ENCODE data around the gene GPC6.

Gene GPC6

DNA sequence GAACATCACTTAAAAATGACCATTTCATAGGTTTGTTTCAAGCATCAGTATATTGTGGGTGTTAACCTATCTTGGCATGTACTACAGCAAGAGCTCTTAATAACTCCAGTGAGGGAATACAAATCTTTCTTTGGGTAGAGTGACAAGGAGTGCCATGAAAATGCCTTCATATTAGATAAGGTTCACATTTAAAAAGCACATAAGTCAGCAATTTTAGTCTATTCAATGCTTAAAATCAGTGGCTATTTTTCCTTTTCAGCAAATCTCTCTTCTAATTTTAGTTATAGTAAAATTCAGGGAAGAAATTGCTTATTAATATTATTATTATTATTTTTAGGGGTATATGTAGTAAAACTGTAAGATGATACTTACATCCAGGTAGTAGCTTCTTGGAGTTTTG lies 291.1 kb downstream of the GPC6 start:
- DNase-seq: no peak

DNA sequence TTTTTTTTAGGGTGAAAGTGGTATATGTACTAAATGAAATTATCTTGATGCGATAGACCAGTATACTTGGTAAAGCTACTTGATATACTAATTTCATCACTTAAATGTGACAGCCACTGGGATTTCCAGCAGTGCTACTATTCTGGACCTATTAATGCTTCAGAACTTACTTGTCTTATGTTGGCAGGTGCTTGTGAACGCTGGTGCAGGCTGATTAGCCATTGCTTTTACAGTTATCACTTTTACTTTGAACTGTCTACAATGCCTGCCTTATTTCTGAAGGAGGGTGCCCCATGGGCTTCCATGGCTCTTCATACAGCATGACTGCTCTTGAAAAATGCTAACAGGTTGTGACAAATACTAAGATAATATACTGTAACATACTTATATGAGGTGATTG lies 294.7 kb downstream of the GPC6 start:
- DNase-seq: no peak

DNA sequence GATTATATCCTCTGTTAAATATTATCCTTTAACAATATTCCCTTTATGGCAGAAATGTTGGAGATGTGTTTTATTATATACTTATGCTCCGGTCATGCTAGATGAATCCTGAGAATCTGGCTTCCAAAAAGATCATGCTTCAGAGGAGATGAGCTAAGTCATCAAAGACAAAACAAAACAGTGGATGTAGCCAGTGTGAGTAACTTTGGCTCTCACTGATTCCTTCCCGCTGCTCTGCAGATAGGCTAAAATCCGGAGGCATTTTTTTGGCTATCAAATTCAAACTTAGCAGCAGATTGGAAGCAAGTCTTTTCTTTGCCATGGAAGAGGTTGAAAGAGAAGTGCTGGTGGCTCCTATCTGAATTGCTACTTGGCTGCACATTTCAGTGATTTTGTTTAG lies 295.9 kb downstream of the GPC6 start:
- DNase-seq: no peak

DNA sequence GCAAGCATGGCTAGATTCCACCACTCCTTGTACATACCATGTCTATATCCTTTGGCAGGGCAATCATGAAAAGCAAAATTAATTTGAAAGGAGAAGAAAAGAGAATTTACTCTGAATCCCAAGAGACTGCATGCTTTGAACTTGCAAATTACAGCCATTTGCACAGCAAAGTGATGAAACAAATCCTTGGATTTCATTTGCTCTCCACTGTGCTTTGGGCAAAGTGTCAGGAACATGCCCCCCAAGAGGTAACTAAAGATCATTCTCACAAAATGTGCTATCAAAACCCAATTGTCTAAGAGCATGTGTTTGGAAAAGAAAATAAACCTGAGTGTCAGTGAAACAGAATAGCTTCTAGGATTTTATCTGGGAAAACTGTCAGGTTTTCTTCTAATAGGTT lies 298.5 kb downstream of the GPC6 start:
- no peak for DNase-seq

DNA sequence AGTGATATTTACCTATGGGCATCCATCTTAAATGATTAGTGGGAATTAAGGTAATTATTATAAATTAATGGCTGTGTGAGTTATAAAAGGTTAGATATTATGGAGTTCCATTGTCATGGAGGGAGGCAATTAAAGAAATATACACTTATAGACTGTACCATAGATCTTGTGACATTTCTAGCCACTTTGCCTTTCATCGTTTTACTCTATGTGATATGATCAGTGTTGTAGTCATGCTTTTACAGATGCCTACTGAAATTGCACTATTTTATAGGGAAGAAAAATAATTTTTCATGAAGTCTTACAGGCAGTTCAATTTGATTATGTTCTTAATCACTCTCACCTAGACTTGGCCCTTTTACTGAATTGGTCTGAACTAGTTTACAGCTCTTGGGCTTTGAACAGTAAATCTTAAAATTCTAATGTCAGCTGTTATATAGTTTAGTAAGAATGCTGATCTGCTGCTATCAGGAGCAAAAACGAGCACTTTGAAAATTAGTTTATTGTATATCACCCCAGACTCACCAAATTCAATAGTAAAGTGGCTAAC lies 301.2 kb downstream of the GPC6 start:
- DNase-seq: no peak

DNA sequence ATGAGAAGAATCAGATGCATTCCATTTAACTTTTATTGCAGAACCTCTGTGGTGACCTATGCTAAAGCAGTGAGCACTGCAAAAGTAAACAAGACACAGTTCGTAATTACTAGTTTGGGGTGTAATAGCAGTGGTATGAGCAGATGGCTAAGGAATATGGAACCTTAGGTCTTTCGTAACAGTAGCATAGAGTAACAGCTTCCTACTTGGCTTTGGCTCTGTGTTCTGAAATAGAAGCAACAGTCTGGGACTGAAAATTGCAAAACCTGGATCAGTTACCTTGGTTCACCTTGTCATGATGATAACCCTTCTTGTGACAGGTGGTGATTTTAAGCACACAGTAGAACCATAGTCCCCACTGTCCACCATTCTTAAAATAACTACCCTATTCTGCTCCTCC lies 303.4 kb downstream of the GPC6 start:
- no peak for DNase-seq

DNA sequence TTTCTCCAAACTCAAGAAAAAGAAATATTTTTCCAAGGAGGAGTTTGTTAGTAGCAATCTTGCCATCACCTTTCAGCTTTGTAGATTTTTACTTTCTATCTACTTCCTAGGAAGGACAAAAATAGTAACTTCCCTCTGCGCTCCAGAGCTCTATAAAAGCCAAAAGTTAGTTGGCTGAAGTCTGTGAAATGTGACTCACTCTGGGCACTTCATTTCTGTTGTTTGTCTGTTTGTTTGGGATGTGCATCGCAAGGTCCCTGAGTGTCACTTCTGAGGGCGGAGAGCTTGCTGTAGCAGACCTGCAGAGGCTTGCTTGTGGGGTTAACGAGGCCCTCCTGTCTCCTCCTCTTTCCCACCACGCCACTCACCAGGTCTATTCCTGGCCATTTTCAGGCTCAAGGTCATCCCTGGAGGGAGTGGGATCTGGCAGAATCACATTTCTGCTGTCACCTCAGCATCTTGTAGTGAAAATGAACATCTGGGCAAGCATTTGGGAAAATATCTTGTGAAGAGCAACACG lies 307.6 kb downstream of the GPC6 start:
- no peak for DNase-seq

DNA sequence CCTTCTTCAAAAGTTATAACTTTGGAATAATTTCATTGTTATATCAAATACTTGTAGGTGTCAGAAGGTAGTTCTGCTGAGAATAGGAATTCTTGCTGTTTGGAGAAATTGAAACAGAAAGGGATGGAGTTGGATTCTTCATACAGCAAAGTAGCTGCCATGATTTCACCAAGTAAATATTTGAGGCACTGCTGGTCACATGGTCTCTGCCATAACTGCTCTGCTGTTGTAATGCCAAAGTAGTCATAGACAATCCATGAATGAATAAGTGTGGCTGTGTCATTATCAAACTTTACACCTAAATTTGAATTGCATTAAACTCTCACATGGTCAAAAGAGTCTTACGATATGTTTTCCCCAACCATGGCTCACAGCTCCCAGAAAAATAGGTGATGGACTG lies 308.6 kb downstream of the GPC6 start:
- no peak for DNase-seq

DNA sequence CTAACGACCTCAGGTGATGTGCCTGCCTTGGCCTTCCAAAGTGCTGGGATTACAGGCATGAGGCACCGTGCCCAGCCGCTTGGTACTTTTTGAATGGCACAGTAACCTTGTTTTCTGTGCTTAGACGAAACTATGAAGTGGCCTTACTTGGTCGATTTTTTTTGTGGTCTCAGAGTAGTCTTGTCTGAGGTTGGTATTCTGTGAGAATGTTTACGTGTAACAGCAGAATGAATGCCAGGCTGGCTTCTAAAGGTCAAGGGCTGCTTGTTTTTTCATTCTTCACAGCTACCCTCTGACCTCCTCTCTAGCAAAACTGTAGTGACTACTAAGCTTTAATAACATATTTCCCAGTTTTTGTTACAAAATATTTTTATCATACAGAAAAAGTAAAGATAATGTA lies 313.3 kb downstream of the GPC6 start:
- DNase-seq: no peak

DNA sequence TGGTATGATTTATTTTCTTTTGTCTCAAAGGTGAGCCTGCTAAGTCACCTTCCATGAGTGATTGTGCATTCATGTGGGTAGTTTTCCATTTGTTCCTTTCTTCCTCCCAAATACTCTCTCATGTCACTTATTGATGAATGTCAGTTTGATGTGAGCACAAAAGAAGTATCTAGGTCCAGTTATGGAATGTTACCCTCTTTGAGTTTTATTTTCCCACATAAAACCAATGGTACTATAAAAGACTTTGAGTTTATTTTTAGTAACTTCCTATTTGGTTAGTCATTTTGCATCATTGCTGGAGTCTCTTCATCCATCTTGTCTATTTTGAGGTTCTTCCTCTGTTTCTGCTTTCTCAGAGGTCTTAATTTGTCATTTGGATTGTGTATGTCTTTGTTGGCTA lies 321.3 kb downstream of the GPC6 start:
- DNase-seq: no peak

DNA sequence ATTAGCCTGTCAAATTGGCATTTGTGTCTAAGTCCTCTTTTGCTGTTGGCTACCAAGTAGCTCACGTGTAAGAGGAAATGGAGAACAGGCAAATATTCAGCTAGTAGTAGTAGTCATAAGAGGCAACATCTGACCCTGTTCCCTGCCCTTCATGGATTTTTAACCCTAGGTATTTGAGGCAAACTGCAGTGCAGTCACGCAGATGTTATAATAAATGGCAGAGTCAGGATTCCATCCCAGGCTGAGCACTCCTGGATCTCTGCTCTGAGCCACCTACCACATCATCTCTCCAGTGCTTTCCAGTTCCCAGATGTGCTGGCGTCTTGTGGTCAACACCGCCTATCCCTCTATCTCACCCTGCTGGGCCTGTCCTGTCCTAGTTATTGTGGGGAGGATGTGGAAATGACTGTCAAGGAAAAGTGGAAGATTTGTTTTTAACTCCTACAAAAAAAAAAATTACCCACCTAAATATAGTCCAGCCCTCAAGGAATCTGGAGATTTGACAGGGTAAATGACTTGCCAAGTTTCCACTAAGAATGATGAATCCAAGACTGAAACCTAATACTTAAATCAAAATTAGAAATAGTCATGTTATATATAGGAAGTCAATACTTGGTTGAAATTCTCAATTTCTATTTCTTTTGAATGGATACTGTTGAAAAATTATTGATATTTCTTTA lies 322.9 kb downstream of the GPC6 start:
- DNase-seq: no peak

DNA sequence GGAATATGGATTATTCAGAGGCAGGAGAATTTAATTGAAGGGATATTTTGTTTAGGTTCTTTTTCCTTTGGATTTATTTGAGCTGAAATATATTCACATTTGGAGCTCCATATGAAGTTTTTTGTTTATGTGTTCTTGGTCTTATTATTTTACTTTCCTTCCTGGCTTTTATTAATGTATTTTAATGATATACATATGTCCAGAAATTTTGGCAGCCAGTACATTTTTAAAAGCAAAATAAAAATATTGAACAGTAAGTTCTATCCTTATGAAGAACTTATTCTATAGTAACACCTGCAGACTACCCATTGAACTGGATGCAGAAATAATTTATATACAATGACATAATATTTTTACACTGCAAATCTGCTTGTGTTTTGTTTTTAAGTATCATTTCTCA lies 323.6 kb downstream of the GPC6 start:
- DNase-seq: no peak

DNA sequence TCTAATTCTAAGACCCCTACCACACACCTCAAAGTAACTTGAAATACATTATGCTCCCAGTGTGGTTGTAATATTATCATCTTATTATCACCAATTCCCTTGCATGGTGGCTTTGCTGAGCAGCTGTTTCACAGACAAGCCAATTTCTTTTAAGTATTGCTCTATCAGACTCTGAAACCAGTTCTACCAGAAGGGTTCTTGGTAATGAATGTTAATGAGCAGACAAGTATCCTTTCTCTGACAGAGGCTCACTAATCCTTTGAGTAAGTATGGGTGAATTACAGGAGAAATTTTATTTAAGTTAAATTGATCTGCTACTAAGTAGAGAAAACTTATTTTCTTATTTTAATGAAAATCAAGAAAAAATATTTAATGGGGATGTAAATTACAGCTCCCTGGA lies 326.0 kb downstream of the GPC6 start:
- DNase-seq: no peak

DNA sequence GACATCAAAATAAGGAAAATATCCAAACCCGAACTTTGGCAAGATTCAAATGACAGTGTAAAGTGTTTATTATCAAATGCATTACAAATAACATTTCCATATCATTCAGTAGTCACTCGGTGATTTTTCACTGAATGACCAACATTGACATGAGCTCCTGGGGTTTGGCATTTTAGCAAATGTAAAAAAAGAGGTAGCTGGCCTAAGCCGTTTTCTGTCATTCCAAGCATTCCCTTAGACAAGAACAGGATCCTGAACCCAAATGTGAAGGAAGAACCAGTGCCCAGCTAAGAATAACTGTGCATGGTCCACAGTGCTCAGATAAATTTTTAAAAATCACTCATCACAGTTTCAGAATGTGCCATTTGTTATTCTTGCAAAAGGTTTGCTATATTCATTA lies 327.9 kb downstream of the GPC6 start:
- DNase-seq: no peak

DNA sequence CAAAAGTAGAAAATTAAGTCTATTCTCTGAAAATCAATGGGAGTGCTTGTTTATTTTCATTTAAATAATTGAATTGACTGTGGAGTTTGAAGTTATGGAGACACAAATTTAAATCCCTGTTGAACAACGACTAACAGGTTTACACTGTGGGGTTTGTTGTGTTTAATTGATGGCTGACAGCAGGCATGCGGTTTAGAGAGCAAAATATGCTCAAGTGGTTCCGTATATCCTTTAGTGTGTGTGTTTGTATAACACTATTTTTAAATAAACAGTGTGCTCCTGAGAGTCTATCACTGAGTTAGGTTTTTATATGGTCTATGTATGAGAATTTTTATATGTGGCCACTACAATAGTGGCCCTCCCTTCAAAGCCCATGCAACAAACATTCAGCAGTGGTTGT lies 332.0 kb downstream of the GPC6 start:
- DNase-seq: no peak

DNA sequence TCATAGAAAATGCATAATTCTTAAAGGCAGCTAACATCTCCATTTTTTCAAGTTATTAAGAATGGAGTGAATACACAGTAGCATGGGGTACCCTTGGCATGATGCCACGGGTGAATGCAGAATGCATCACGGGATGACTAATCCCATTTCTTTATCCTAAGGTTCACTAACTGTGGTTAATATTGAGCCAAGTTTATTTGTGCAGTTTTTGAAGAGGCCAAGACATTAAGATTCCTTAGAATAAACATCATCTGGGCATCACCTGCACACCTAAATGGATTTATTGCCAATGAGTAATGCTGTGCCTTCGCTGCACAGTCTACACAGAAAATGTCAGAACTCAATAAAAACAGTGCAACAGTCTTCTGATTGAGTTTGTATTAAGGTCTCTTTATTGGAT lies 333.1 kb downstream of the GPC6 start:
- DNase-seq: no peak

DNA sequence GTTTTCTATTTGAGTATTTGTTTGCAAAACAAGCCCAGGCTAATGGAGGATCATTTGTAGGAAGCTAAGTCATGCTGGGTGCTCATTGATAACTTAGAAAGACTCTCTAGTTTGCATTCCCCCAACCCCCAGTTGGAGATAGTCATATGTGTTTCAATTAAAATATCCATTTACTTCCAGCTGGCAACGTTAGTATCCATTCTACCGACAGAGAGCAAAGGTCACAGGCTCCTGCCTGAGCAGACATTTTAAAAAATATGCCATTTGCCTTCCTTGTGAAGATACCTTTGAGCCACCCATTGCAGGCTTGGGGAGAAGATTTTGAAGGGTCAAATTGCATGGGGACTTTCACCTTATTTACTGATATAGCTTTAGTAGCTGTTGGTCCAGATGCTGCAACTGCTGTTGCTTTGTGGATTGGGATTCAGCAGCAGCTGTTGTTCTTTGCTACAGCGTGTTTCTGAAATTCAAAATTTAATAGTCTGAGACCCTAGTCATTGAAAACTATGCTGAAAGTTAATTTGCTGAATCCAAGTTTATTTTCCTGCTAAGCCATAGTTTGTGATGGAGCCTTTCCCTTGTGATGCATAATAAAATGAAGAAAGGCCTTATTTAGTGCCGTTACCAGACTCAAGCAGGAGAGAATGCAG lies 335.1 kb downstream of the GPC6 start:
- no peak for DNase-seq

DNA sequence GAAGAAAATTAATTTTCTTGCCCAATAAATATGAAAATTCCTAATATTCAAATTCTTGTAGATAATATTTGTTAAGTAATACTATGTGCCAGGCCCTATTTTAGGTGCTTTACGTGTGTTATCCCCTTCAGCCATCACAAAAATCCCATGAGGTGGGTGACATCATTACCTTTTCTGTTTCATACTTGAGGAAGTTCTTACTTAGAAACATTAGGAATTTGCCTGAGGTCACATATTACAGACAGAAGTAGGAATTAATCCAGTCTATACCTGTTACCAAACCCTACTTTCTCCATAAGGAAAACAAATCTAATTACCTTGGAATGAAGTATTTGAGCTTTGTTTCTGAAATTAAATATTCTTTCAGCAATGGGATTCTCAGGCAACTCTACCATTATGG lies 336.1 kb downstream of the GPC6 start:
- DNase-seq: no peak

DNA sequence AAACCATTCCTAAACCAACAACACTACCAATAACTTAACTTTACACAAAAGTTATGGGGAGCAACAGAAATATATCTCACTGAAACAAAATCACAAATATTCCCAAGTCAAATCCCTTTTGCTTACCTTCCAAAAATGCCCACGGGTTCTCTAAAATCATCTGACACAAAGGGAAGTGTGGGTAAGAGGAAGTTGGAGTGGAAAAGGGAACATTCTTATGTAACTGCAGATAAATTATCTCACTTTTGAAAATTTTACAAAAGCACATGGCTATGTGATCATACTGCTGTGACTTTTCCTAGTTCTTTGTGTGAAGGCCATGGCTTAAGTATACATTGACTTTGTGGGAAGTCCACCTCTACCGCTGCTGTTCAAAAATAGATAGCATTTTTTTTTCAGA lies 350.5 kb downstream of the GPC6 start:
- DNase-seq: no peak

DNA sequence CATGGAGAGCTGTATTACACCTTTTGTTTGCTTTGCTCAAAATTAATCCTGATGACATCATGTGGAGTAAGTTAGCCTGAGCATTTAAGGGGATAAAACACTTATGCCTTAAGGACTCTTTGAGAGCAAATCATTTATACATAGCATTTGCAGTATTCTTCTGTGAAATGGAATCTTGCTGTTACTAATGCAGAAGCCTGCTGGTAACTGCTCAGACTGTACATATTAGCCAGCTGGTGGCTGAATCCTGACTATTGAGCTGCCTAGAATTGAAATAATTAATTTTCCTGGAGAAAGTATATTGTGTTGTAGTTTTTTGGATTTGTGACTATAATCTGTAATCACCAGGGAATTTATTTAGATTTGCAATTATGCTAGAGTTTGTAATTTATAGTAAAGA lies 363.2 kb downstream of the GPC6 start:
- DNase-seq: no peak

DNA sequence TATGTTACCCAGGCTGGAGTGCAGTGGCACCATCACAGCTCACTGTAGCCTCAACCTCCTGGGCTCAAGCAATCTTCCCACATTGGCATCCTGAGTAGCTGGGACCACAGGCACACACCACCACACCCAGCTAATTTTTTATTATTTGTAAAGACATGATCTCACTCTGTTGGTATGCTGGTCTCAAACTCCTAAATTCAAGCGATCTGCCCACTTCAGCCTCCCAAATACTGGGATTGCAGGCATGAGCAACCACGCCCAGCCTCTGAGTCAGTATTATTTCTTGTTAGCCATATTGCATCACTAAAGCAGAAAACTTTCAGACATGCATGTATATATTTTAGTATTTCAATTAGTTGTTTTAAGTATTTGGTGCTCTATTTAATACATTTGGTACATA lies 376.4 kb downstream of the GPC6 start:
- no peak for DNase-seq

DNA sequence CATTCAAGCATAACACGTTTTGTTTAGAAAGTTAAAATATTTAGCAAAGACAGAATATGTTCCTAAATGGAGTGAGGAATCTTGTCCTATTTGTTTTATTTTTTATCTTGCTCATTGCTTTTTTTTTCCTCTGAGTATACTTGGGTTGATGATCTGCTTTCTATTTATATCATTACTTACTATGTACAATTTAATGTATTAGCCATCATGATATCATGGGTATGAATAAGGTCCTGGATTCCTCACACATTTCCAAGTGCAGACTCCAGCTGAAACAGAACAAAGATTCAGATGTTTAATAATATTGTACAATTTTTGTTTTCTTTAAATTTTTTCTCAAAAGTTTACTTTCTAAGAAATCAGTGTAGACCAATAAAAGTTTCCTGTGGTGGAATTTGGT lies 388.2 kb downstream of the GPC6 start:
- DNase-seq: no peak

DNA sequence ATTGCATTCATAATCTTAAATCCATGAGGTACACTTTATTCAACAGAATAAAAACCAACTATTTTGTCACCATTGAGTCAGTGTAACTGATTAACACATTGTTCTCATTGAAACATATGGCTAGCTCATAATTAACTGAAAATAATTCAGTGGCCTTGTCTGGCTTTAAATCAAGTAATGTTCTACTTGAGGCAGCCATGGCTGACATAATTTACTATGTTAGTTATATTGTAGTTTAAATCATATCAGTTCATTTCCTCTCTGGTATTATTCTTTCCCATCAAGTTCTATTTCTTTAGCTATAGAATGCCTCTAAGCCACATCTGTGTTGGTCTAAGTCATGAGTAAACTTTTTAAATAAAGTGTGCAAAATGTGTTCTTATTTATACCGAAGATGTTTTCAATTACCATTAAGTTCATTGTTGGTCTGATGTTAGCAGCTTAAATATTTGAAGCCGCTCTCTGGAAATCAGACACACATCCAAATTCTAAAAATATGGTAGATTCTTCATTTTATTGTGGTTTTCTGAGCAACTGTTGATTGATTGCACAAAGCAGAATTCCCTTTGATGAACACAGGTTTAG lies 393.7 kb downstream of the GPC6 start:
- DNase-seq: no peak

DNA sequence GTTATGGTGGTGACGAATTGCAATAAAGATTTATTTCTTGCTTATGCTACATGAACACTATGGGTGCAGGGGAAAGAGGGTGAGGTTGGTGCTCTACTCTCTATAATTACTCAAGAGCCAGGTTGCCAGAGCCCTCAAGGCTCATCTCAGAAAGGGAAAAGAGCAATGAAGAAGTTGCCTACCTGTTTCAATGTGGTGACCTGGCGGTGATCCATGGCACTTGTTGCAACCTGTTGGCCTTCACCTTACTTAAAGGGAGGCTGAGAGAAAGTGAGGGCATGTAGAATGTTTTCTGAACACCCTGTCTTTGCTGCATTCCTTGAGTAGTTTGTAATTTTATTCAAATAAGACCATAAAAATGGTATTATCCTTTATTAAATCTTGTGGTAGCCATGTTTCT lies 394.4 kb downstream of the GPC6 start:
- DNase-seq: no peak
